Retinal pigment epithelial cell (primary cell): ENCODE measurements around the gene NKPD1.

Experiments used
- DNase-seq: peaks from one replicate; pipeline ENCODE4 v3.0.0-alpha.2; 2010; ENCODE audit warnings: low read depth
- H3K4me3 ChIP-seq: 2 replicates; pipeline ENCODE4 v1.5.1; 2011; ENCODE audit warnings: mild to moderate bottlenecking, low read length, control low read depth, moderate library complexity
- TF ChIP-seq, protein P1 (sequence below): conservative IDR thresholded peaks from 2 replicates; pipeline ENCODE4 v1.5.1; 2011; ENCODE audit warnings: low read depth, low read length, control low read depth, inconsistent platforms

Gene NKPD1

DNA sequence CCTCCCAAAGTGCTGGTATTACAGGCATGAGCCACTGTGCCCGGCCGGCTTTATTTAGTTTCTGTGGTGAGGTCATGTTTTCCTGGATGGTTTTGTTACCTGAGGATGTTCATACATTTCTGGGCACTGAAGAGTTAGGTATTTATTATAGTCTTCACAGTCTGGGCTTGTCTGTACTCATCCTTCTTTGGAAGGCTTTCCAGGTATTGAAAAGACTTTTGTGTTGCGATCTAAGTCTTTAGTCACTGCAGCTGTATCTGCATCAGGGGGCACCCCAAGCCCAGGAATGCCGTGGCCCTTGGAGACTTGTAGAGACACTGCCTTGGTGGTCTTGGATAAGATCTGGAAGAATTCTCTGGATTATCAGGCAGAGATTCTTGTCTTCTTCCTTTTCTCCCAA, 30.6 kb upstream of the NKPD1 start:
- H3K4me3 ChIP-seq: no peak overlapping the region
- TF ChIP-seq, protein P1, sequence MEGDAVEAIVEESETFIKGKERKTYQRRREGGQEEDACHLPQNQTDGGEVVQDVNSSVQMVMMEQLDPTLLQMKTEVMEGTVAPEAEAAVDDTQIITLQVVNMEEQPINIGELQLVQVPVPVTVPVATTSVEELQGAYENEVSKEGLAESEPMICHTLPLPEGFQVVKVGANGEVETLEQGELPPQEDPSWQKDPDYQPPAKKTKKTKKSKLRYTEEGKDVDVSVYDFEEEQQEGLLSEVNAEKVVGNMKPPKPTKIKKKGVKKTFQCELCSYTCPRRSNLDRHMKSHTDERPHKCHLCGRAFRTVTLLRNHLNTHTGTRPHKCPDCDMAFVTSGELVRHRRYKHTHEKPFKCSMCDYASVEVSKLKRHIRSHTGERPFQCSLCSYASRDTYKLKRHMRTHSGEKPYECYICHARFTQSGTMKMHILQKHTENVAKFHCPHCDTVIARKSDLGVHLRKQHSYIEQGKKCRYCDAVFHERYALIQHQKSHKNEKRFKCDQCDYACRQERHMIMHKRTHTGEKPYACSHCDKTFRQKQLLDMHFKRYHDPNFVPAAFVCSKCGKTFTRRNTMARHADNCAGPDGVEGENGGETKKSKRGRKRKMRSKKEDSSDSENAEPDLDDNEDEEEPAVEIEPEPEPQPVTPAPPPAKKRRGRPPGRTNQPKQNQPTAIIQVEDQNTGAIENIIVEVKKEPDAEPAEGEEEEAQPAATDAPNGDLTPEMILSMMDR: no peak
- no peak for DNase-seq

DNA sequence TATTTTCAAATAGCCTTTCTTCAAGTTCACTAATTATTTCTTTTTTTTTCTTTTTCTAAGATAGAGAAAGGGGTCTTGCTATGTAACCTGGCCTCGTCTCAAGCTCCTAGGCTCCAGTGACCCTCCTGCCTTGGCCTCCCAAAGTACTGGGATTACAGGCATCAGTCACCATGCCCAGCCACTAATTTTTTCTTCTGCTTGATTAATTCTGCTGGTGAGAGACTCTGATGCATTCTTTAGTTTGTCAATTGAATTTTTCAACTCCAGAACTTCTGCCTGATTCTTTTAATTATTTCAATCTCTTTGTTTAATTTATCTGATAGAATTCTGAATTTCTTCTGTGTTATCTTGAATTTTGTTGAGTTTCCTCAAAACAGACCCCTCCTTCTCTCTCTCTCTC, 29.2 kb upstream of the NKPD1 start:
- H3K4me3 ChIP-seq: no peak overlapping the region
- TF ChIP-seq, protein P1: no peak
- DNase-seq: no peak

DNA sequence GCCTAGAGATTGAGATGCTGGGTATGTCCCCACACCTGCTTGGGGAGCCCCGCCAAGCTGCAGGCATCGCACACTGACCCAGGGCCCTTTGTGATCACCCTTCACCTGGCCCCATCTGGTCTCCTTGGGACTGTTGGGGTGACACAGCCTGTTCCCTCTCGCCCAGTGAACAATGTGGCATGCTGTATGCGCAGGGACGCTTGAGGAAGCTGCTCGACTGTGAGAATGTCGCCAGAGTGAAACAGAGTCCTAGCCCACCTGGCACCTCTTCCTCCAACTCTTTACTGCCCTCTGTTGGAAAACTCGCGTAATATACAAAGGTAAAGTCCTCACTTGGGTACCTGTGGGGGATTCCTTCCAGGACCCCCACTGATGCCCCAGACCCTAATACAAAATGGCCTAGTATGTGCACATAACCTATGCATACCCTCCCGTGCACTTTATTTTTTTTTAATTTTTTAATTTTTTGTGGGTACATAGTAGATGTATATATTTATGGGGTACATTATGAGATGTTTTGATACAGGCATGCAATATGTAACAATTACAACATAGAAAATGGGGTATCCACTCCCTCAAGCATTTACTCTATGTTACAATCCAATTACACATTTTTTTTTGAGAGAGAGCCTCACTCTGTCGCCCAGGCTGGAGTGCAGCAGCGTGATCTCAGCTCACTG, 26.8 kb upstream of the NKPD1 start:
- DNase-seq: no peak
- TF ChIP-seq, protein P1: peak; percentile 65
- no peak overlapping the region for H3K4me3 ChIP-seq

DNA sequence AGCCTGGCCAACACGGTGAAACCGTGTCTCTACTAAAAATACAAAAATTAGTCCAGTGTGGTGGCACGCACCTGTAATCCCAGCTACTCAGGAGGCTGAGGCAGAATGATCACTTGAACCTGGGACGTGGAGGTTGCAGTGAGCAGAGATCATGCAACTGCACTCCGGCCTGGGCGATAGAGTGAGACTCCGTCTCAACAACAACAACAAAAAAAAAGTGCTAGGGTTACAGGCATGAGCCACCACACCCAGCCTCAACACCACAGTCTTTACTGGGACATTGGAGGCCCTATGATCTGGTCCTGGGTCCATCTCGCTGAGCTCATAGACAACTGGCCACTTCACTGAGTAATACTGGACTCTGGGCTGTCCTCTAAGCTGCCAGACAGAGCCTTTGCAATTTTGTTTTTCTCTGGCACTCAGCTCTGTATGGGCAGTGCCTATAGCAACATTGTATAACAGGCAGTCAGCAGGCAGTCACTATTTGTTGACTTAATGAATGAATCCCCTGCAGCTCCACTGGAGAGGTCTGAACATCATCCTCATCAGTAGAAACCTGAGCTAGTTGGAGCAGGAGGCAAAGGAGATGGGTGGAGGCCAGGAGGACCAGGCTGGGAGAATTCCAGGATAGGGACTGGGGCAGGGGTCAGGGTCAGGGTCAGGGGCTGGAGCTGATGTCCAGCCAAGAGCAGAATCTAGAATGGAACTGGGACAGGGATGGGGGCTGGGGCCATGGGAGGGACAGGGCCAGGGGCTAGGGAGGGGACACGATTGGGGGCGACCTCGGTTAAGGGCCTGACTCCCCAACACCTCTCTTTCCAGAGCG, 25.9 kb upstream of the NKPD1 start:
- DNase-seq: no peak
- TF ChIP-seq, protein P1: no peak
- H3K4me3 ChIP-seq: no peak overlapping the region

DNA sequence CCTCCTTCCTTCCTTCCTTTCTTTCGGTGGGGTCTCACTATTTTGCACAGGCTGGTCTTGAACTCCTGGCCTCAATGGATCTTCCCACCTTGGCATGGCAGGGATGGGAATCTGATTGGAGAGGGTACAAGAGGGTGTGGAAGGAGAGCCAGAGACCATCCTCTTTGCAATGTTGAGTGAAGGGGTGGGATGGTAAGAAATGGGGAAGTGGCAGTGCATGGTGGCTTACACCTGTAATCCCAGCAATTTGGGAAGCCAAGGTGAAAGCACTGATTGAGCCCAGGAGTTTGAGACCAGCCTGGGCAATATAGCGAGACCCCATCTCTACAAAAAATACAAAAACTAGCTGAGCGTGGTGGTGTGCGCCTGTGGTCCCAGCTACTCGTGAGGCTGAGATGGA, 23.3 kb upstream of the NKPD1 start:
- DNase-seq: no peak
- no peak overlapping the region for H3K4me3 ChIP-seq
- TF ChIP-seq, protein P1: no peak

DNA sequence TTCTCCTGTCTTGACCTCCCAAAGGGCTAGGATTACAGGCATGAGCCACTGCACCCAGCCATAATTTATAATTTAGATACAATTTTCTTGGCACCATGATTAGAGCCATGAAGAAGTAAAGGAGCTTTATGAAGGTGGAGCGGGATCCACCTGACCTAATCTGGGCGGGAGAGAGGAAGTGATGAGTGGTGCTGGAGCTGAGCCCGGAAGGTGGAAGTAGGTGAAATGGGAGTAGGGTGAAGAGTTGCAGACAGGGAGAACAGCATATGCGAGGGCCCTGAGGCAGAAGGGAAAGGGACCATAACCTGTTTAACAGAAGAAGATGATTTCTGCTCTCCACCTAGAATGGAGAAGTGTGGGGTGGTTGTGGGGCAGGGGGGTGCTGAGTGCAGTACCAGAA, 22.0 kb upstream of the NKPD1 start:
- TF ChIP-seq, protein P1: no peak
- no peak overlapping the region for H3K4me3 ChIP-seq
- no peak for DNase-seq

DNA sequence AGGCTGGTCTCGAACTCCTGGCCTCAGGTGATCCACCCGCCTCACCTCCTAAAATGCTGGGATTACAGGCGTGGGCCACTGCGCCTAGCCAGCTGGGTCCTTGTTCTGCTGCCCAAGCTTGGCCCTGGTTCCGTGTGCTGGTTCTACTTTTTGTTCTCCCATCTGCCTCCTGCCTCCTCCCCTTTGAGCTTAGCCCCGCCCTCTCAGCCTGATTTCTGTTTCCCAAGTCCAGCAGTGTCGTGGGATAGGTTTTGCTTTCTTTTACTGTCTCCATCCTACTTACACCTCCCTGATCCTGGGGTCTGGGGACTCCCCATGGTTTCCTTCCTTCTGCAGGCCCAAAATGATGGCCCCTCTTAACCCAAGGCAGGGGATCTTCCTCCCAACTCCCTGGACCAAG, 20.2 kb upstream of the NKPD1 start:
- no peak for DNase-seq
- no peak overlapping the region for H3K4me3 ChIP-seq
- TF ChIP-seq, protein P1: no peak
